ENCODE measurements around the gene TTC3. TPM values are rescaled to one million over a fixed set of nuclear protein-coding genes. Genes with fewer than 3 reads are reported as not detected.

The TTC3 gene
- total RNA-seq, 6 experiments from 2014 or later, result 46.7 to 68.7 (median 54.2) TPM

DNA sequence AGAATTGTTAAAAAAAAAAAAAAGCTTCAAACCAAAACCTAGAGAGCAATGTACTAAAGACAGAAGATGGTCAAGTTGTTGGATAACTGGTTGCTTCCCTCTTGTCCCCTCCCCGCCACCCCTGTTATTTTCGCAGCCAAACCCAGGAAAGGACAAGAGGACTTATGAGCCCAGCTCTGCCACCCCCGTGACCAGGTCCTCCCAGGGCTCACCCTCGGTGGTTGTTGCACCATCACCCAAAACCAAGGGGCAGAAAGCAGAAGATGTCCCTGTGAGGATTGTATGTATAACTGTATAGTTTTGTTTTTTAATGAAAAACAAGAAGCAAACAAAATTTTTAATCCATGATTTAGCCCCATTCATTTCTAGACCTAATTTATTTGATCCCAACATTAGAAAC, 124.7 kb downstream of the TTC3 start:
- DNase-seq (no peak), ATAC-seq (no peak)
- Histone ChIP-seq H3K27ac (no peak overlapping the region), H3K36me3 (peaks cover 0 to 68% (median 11%) of the 10 kb centered on the region in 4 donors), H3K4me1 (no peaks in the 10 kb centered on the region), H3K27me3 (no peaks in the 10 kb centered on the region), H3K9me3 (no peaks in the 10 kb centered on the region), H3K4me3 (no peak overlapping the region)
- intact Hi-C loops (cut with DNase I), result no loop called here
- no peak for TF ChIP-seq POLR2A (IDR thresholded peaks at IDR 0.05)
- TF ChIP-seq, protein P1, sequence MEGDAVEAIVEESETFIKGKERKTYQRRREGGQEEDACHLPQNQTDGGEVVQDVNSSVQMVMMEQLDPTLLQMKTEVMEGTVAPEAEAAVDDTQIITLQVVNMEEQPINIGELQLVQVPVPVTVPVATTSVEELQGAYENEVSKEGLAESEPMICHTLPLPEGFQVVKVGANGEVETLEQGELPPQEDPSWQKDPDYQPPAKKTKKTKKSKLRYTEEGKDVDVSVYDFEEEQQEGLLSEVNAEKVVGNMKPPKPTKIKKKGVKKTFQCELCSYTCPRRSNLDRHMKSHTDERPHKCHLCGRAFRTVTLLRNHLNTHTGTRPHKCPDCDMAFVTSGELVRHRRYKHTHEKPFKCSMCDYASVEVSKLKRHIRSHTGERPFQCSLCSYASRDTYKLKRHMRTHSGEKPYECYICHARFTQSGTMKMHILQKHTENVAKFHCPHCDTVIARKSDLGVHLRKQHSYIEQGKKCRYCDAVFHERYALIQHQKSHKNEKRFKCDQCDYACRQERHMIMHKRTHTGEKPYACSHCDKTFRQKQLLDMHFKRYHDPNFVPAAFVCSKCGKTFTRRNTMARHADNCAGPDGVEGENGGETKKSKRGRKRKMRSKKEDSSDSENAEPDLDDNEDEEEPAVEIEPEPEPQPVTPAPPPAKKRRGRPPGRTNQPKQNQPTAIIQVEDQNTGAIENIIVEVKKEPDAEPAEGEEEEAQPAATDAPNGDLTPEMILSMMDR (IDR thresholded peaks at IDR 0.05), result no peak
- WGBS (ENCODE audit: insufficient coverage, low coverage, low lambda C conversion rate, missing lambda C conversion rate), result 92% methylated on average over 4 of the region's 4 CpGs

GRCh38 chr21:37199057-37199924, 126.2 kb downstream of the TTC3 start:
- TF ChIP-seq POLR2A (IDR thresholded peaks at IDR 0.05), result no peak
- TF ChIP-seq, protein P1 (IDR thresholded peaks at IDR 0.05), result no peak
- H3K4me1 ChIP-seq, result no peaks in the 10 kb centered on the region
- no peak for ATAC-seq
- H3K9me3 ChIP-seq, result no peaks in the 10 kb centered on the region
- H3K4me3 ChIP-seq, result no peak overlapping the region
- H3K27ac ChIP-seq, result no peak overlapping the region
- WGBS (ENCODE audit: insufficient coverage, low coverage, low lambda C conversion rate, missing lambda C conversion rate), result 79% methylated on average over 2 of the region's 11 CpGs
- H3K27me3 ChIP-seq, result no peaks in the 10 kb centered on the region
- DNase-seq, result no peak
- intact Hi-C loops (cut with DNase I), result no loop called here
- peaks cover 0 to 70% (median 8%) of the 10 kb centered on the region in 4 donors for H3K36me3 ChIP-seq

DNA sequence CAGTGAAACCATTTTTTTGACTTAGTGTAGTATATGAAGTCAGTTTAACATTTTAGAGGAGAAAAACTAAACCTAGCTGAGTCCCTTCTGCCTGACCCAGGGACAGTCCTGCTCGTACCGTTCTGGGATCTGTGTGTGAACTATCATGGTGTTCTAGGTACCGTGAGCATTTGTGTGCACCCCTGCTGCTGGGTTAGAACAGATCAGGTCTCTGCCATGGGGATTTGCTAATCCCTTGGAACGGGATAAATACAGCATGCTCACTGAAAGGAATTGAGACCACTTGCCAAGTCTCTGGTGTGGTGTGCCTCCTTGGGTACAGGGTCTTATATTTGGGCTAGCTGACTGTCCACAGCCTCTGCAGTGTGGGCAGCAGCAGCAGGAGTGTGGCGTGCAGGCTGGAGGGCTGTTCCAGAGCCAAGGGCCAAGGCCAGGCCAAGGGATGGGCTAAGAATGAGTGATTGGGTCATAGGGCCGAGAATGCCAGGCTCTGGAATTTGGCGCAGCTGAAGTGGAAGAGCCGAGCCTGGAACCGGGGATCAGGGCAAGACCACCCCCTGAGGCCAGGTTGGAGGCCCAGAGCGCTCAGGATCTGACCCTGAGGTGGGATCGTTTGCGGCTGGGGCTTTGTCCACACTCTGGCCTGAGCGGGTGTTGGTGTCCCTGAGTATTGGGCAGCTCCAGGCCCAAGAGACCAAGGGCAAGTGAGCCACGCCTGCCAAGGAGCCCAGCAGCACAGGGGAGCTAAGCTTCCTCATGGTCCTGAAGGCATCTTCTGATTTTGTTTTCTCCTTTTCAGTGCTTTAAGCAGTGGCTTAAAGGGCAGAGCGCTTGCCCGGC, 127.8 kb downstream of the TTC3 start:
- Histone ChIP-seq H3K27ac (no peak overlapping the region), H3K36me3 (peaks cover 0 to 63% (median 8%) of the 10 kb centered on the region in 4 donors), H3K9me3 (no peaks in the 10 kb centered on the region), H3K4me1 (no peaks in the 10 kb centered on the region), H3K27me3 (no peaks in the 10 kb centered on the region), H3K4me3 (no peak overlapping the region)
- WGBS (ENCODE audit: insufficient coverage, low coverage, low lambda C conversion rate, missing lambda C conversion rate), result 85% methylated on average over 4 of the region's 16 CpGs
- ATAC-seq, result peak in 1 of 4 donors; percentile 35
- DNase-seq, result no peak
- TF ChIP-seq POLR2A (IDR thresholded peaks at IDR 0.05), result no peak
- TF ChIP-seq, protein P1 (IDR thresholded peaks at IDR 0.05), result no peak
- intact Hi-C loops (cut with DNase I), result no loop called here

- Histone ChIP-seq H3K4me1 (no peaks in the 10 kb centered on the region), H3K36me3 (peaks cover 0 to 48% (median 8%) of the 10 kb centered on the region in 4 donors), H3K27me3 (no peaks in the 10 kb centered on the region), H3K9me3 (no peaks in the 10 kb centered on the region), H3K4me3 (no peak overlapping the region), H3K27ac (no peak overlapping the region)
- TF ChIP-seq POLR2A (IDR thresholded peaks at IDR 0.05), result no peak
- TF ChIP-seq, protein P1 (IDR thresholded peaks at IDR 0.05), result no peak
- intact Hi-C loops (cut with DNase I), result no loop called here
- 89% methylated on average over 14 of the region's 14 CpGs for WGBS (ENCODE audit: insufficient coverage, low coverage, low lambda C conversion rate, missing lambda C conversion rate)
- DNase-seq (no peak), ATAC-seq (no peak)
These were observed 129.4 kb downstream of the TTC3 start for GRCh38 chr21:37202221-37203110.

Data from right lobe of liver (tissue), 6 donors.